K562 (cell line): ENCODE measurements around the gene CCSER2. TPM values are rescaled to one million over a fixed set of nuclear protein-coding genes. Genes with fewer than 3 reads are reported as not detected.

Experiments used
- ATAC-seq: fragments of 200-7000 bp; cut with Tn5 transposase; 3 replicates; pipeline ENCODE4 v1.9.1; 2020; ENCODE audit warnings: moderate library complexity
- BruUV-seq: library from RNA; stranded (reverse); fragments of 400-500 nt; replicated peaks from 2 replicates; lab custom pipeline; 2021; lab: Mats Ljungman, UMichigan
- CTCF ChIA-PET: fragments of 300-600 bp; formaldehyde crosslinking; extraction: SDS; loops from one replicate; lab custom pipeline; 2021; ENCODE audit warnings: low intra/inter-chr PET ratio; lab: Yijun Ruan, JAX
- POLR2A ChIA-PET: fragments of 300-600, 350-650 bp; sonication (Branson Sonifier 250); formaldehyde crosslinking; extraction: SDS; loops from one replicate; lab custom pipeline; 2021; ENCODE audit warnings: antibody characterized with exemption, inconsistent platforms; lab: Yijun Ruan, JAX
- DNase-seq, 4 experiments: peaks; one replicate each; pipeline versions ENCODE4 v3.0.0 to v3.0.0-alpha.2; 2011 to 2018; ENCODE audit warnings: low spot score in 3 of 4, mixed read lengths in 3 of 4; ENCODE audit errors: extremely low read depth in 1 of 4
- FAIRE-seq: peaks from 2 replicates; lab custom pipeline; 2011; peaks lifted over from hg19 to GRCh38; lab: Jason Lieb, UNC
- H2AFZ ChIP-seq: 2 replicates; pipeline ENCODE4 v1.6.0; 2011; ENCODE audit warnings: low read depth, low read length, control low read depth, inconsistent platforms
- H3K27ac ChIP-seq: fragments of 200-600 bp; 3 replicates; pipeline ENCODE4 v1.8.0; 2011; ENCODE audit warnings: low read depth, mild to moderate bottlenecking, control low read depth, inconsistent platforms, low read length, moderate library complexity, mixed read lengths; ENCODE audit errors: extremely low read depth
- H3K27me3 ChIP-seq, 2 experiments: fragments of 300-600 bp in 1 of 2; 2 replicates in 1 of 2; 3 replicates in 1 of 2; pipeline versions ENCODE4 v1.6.0 to v1.8.0; 2011; ENCODE audit warnings: inconsistent platforms in 2 of 2, low read length in 2 of 2, mild to moderate bottlenecking in 1 of 2, mixed read lengths in 1 of 2, moderate library complexity in 1 of 2; ENCODE audit not compliant: control insufficient read depth in 2 of 2, insufficient read depth in 2 of 2
- H3K36me3 ChIP-seq: fragments of 300-600 bp; 3 replicates; pipeline ENCODE4 v1.8.0; 2011; ENCODE audit warnings: mild to moderate bottlenecking, low read length, inconsistent platforms; ENCODE audit not compliant: control insufficient read depth, insufficient read depth
- H3K4me1 ChIP-seq, 2 experiments: fragments of 200-600 bp in 1 of 2; replicated peaks in 1 of 2; 2 replicates in 1 of 2; 3 replicates in 1 of 2; pipeline versions ENCODE4 v1.5.1 to v1.8.0; 2011; ENCODE audit warnings: inconsistent platforms in 2 of 2, low read length in 2 of 2, mild to moderate bottlenecking in 1 of 2, mixed read lengths in 1 of 2, moderate library complexity in 1 of 2; ENCODE audit not compliant: control insufficient read depth in 2 of 2, insufficient read depth in 2 of 2
- H3K4me2 ChIP-seq: 2 replicates; pipeline ENCODE4 v1.6.1; 2011; ENCODE audit warnings: low read length, control low read depth, inconsistent platforms, mixed read lengths; ENCODE audit not compliant: insufficient read depth
- H3K4me3 ChIP-seq: fragments of 200-600 bp; sonication (generic), shearing (Covaris generic); 2 replicates; pipeline ENCODE4 v1.5.1; 2016; ENCODE audit warnings: control low read depth, inconsistent platforms
- H3K79me2 ChIP-seq: fragments of 200-600 bp; 3 replicates; pipeline ENCODE4 v1.8.0; 2011; ENCODE audit warnings: low read length, inconsistent platforms; ENCODE audit not compliant: control insufficient read depth, insufficient read depth
- H3K9ac ChIP-seq, 2 experiments: 2 replicates each; pipeline versions ENCODE4 v1.6.0 to v1.6.1; 2011; ENCODE audit warnings: low read depth in 2 of 2, low read length in 2 of 2, control low read depth in 1 of 2, inconsistent platforms in 1 of 2, mild to moderate bottlenecking in 1 of 2, mixed read lengths in 1 of 2; ENCODE audit not compliant: insufficient read depth in 1 of 2
- H3K9me1 ChIP-seq: one replicate; pipeline ENCODE4 v1.6.0; 2011; ENCODE audit warnings: inconsistent platforms, mild to moderate bottlenecking, low read length, moderate library complexity; ENCODE audit not compliant: control insufficient read depth, insufficient read depth
- H3K9me3 ChIP-seq: replicated peaks from 2 replicates; pipeline ENCODE4 v1.5.1; 2011; ENCODE audit warnings: low read depth, low read length, inconsistent platforms; ENCODE audit not compliant: control insufficient read depth, insufficient read depth
- H4K20me1 ChIP-seq: replicated peaks from 2 replicates; pipeline ENCODE4 v1.6.1; 2011; ENCODE audit warnings: low read length, inconsistent platforms, mixed read lengths; ENCODE audit not compliant: control insufficient read depth, insufficient read depth
- CREB1 ChIP-seq, 2 experiments: sonication (generic) in 1 of 2; formaldehyde crosslinking in 1 of 2; IDR thresholded peaks; 2 replicates each; pipeline versions ENCODE4 v1.6.1 to v1.8.0; 2012 to 2022; ENCODE audit warnings: inconsistent platforms in 1 of 2, mild to moderate bottlenecking in 1 of 2, missing genetic modification reagents in 1 of 2, moderate library complexity in 1 of 2
- PHB ChIP-seq: fragments of 250-450 bp; sonication (Bioruptor Pico); IDR thresholded peaks from 2 replicates; pipeline ENCODE4 v1.5.0; 2021
- PRPF4 ChIP-seq: fragments of 200-400 bp; formaldehyde crosslinking; IDR thresholded peaks from one replicate; pipeline ENCODE4 v1.6.1; 2017; ENCODE audit warnings: low read length, low read depth, mild to moderate bottlenecking; ENCODE audit not compliant: insufficient read depth, poor library complexity, severe bottlenecking
- SMC3 ChIP-seq: conservative IDR thresholded peaks from 2 replicates; pipeline ENCODE4 v1.6.1; 2011; ENCODE audit warnings: low read depth, low read length, improper control_type of control experiment; ENCODE audit not compliant: insufficient read depth
- TAF7 ChIP-seq: fragments of 450-650 bp; IDR thresholded peaks from 2 replicates; pipeline ENCODE4 v1.6.1; 2016; ENCODE audit warnings: missing genetic modification characterization, missing compliant biosample characterization
- ZBTB11 ChIP-seq, 3 experiments: fragments of 200-800 bp in 1 of 3; fragments of 250-450 bp in 1 of 3; fragments of 450-650 bp in 1 of 3; sonication (Bioruptor Pico) in 1 of 3; sonication (Bioruptor generic) in 1 of 3; formaldehyde crosslinking in 1 of 3; IDR thresholded peaks; 2 replicates each; pipeline versions ENCODE4 v1.6.1 to v1.8.0; 2016 to 2022; ENCODE audit warnings: mild to moderate bottlenecking in 2 of 3, missing genetic modification characterization in 2 of 3, missing compliant biosample characterization in 1 of 3, moderate library complexity in 1 of 3
- ZFP30 ChIP-seq: fragments of 250-450 bp; sonication (Bioruptor Pico); IDR thresholded peaks from 2 replicates; pipeline ENCODE4 v1.8.0; 2022; ENCODE audit warnings: moderate library complexity, mild to moderate bottlenecking, inconsistent platforms, borderline replicate concordance
- ZNF12 ChIP-seq: sonication (generic); formaldehyde crosslinking; IDR thresholded peaks from 2 replicates; pipeline ENCODE4 v1.4.0; 2020; ENCODE audit warnings: mild to moderate bottlenecking, missing genetic modification reagents
- ZNF282 ChIP-seq: sonication (generic); formaldehyde crosslinking; IDR thresholded peaks from 2 replicates; pipeline ENCODE4 v1.8.1; 2023; ENCODE audit warnings: missing genetic modification reagents
- WGBS: fragments of 100-300 bp; shearing (Covaris generic); methylation state at CpG from one replicate; pipeline ENCODE4 v1.1.6; 2016; ENCODE audit warnings: low coverage, mixed read lengths; ENCODE audit not compliant: insufficient coverage; ENCODE audit errors: missing lambda C conversion rate; 5-methylcytosine and 5-hydroxymethylcytosine counted together
- in situ Hi-C: fragments of 300-500 bp; cut with MboI; formaldehyde crosslinking; loops from 4 replicates; pipeline ENCODE4 v1.15.0; 2018; ENCODE audit warnings: inconsistent platforms, mixed read lengths
- intact Hi-C: fragments of 100-400 bp; cut with micrococcal nuclease; formaldehyde crosslinking; loops from 2 replicates; pipeline ENCODE4 v1.14.2; 2022
- polyA plus RNA-seq, 8 experiments: library from polyadenylated mRNA; depleted of rRNA in 4 of 8; stranded (reverse) in 5 of 8; unstranded in 3 of 8; fragments of >200 nt; fragmentation: Nextera tagmentation in 2 of 8; fragmentation: Illumina TruSeq in 1 of 8; extraction: Ambion mirVana in 2 of 8; extraction: Trizol in 1 of 8; gene quantifications; 2 replicates each; pipeline versions ENCODE4 v1.2.1 to v1.2.3, GENCODE V29; 2011 to 2014; ENCODE audit warnings: inconsistent platforms in 1 of 8, missing spikeins in 1 of 8
- total RNA-seq, 7 experiments: library from RNA; depleted of rRNA in 6 of 7; stranded (reverse); fragments of >200 nt in 6 of 7; fragmentation: Illumina TruSeq in 2 of 7; extraction: Trizol in 2 of 7; gene quantifications; 2 replicates each; pipeline versions ENCODE4 v1.2.1 to v1.2.3, GENCODE V29; 2011 to 2021; ENCODE audit warnings: low replicate concordance in 1 of 7
- TF ChIP-seq, protein P1 (sequence below), 2 experiments: IDR thresholded peaks; 2 replicates each; pipeline ENCODE4 v1.6.1; 2012; ENCODE audit warnings: improper control_type of control experiment in 2 of 2, low read depth in 2 of 2, low read length in 2 of 2, borderline replicate concordance in 1 of 2
- TF ChIP-seq, protein P2 (sequence below), 2 experiments: fragments of 450-650 bp; IDR thresholded peaks; 2 replicates each; pipeline ENCODE4 v1.6.1; 2016

The CCSER2 gene
- total and polyA plus RNA-seq, 9 of the 15 experiments (the other 6 are each of a cell fraction or from before 2014, with no cell fraction given): 2.7 to 15.1 (median 9.7) TPM

GRCh38 chr10:84524435-84524834 lies 196.0 kb downstream of the CCSER2 start (continued):
- TF ChIP-seq CREB1 (IDR thresholded peaks at IDR 0.05) (no peak), CREB1 (CRISPR knock-in tag; IDR thresholded peaks at IDR 0.05) (no peak)

- WGBS: 19% methylated on average over 17 of the region's 17 CpGs
- H3K4me1 ChIP-seq: peaks cover 0 to 11% of the 10 kb centered on the region in 2 experiments; a peak in 3 of 5 replicates
- DNase-seq (peak; percentile 39 to 86 (median 62)), ATAC-seq (peak; percentile 93), FAIRE-seq (peak; percentile 81)
- ChIA-PET CTCF (no interaction called here), POLR2A (interaction anchor here (0.7 to 1.0 kb wide), 2 partner anchors 107 to 175 kb away, joined by 3 read pairs; no protein-coding TSS in a partner anchor)
- H4K20me1 ChIP-seq: no peaks in the 10 kb centered on the region
- H3K79me2 ChIP-seq: no peaks in the 10 kb centered on the region
- peaks cover 4% of the 10 kb centered on the region; the same call in 1 of the 2 replicates for H3K9me3 ChIP-seq
- H2AFZ ChIP-seq: no peak overlapping the region
- H3K9ac ChIP-seq: no peak overlapping the region
- H3K4me2 ChIP-seq: no peak overlapping the region; the same call in 1 of the 2 replicates
- no peaks in the 10 kb centered on the region for H3K36me3 ChIP-seq
- no peak overlapping the region for H3K27ac ChIP-seq
- intact Hi-C loops (no loop called here), in situ Hi-C loops (no loop called here)
- BruUV-seq: no TSS peak
- H3K27me3 ChIP-seq: no peaks in the 10 kb centered on the region
- H3K4me3 ChIP-seq: no peak overlapping the region
- H3K9me1 ChIP-seq: no peaks in the 10 kb centered on the region
- TF ChIP-seq TAF7 (tag): peak; percentile 18; the same call in 1 of the 2 replicates
- TF ChIP-seq, protein P1, sequence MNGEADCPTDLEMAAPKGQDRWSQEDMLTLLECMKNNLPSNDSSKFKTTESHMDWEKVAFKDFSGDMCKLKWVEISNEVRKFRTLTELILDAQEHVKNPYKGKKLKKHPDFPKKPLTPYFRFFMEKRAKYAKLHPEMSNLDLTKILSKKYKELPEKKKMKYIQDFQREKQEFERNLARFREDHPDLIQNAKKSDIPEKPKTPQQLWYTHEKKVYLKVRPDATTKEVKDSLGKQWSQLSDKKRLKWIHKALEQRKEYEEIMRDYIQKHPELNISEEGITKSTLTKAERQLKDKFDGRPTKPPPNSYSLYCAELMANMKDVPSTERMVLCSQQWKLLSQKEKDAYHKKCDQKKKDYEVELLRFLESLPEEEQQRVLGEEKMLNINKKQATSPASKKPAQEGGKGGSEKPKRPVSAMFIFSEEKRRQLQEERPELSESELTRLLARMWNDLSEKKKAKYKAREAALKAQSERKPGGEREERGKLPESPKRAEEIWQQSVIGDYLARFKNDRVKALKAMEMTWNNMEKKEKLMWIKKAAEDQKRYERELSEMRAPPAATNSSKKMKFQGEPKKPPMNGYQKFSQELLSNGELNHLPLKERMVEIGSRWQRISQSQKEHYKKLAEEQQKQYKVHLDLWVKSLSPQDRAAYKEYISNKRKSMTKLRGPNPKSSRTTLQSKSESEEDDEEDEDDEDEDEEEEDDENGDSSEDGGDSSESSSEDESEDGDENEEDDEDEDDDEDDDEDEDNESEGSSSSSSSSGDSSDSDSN (IDR thresholded peaks at IDR 0.05; ENCODE audit: borderline replicate concordance in 1 of 2, low read depth in 2 of 2, low read length in 2 of 2): no peak
- TF ChIP-seq, protein P2, sequence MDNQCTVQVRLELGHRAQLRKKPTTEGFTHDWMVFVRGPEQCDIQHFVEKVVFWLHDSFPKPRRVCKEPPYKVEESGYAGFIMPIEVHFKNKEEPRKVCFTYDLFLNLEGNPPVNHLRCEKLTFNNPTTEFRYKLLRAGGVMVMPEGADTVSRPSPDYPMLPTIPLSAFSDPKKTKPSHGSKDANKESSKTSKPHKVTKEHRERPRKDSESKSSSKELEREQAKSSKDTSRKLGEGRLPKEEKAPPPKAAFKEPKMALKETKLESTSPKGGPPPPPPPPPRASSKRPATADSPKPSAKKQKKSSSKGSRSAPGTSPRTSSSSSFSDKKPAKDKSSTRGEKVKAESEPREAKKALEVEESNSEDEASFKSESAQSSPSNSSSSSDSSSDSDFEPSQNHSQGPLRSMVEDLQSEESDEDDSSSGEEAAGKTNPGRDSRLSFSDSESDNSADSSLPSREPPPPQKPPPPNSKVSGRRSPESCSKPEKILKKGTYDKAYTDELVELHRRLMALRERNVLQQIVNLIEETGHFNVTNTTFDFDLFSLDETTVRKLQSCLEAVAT (IDR thresholded peaks at IDR 0.05): no peak
- TF ChIP-seq PHB (CRISPR knock-in tag): no peak
- TF ChIP-seq ZFP30 (CRISPR knock-in tag): 0 out of 2 replicates have a peak, but pooled peaks have one; percentile 50
- TF ChIP-seq SMC3: no peak
- TF ChIP-seq ZNF282 (CRISPR knock-in tag): no peak
- TF ChIP-seq PRPF4: no peak
- TF ChIP-seq ZNF12 (CRISPR knock-in tag): no peak
- TF ChIP-seq ZBTB11 (CRISPR knock-in tag; IDR thresholded peaks at IDR 0.05): peak in 2 of 3 experiments; percentile 12 to 45; a peak in 1 of 6 replicates
Measured at GRCh38 chr10:84525120-84525806, 196.9 kb downstream of the CCSER2 start.
